GM19023 (cell line): ENCODE data around the gene TENM4.

Experiments
- ATAC-seq: cut with Tn5 transposase; IDR thresholded peaks from one replicate; pipeline ENCODE4 v1.9.1; 2021; ENCODE audit warnings: mild to moderate bottlenecking, moderate library complexity; ENCODE audit not compliant: unreplicated experiment

The TENM4 gene

GRCh38 chr11:79421820-79422219 lies 19.0 kb downstream of the TENM4 start:
- ATAC-seq, result no peak

- ATAC-seq, result no peak
These were observed 21.7 kb downstream of the TENM4 start for GRCh38 chr11:79419120-79419519.

- no peak for ATAC-seq
These were observed 22.6 kb downstream of the TENM4 start for GRCh38 chr11:79418241-79418640.

- ATAC-seq, result no peak
These were observed 23.5 kb downstream of the TENM4 start for GRCh38 chr11:79417069-79417920.

GRCh38 chr11:79415912-79416311 lies 24.9 kb downstream of the TENM4 start:
- ATAC-seq, result no peak

- ATAC-seq, result no peak
These were observed 25.4 kb downstream of the TENM4 start for GRCh38 chr11:79415411-79415810.

- no peak for ATAC-seq
These were observed 26.0 kb downstream of the TENM4 start for GRCh38 chr11:79414644-79415317.

- ATAC-seq, result no peak
These were observed 26.8 kb downstream of the TENM4 start for GRCh38 chr11:79414041-79414440.

GRCh38 chr11:79413268-79413667 lies 27.6 kb downstream of the TENM4 start:
- ATAC-seq, result no peak

GRCh38 chr11:79412761-79413160 lies 28.1 kb downstream of the TENM4 start:
- ATAC-seq, result no peak

- ATAC-seq, result no peak
These were observed 31.5 kb downstream of the TENM4 start for GRCh38 chr11:79409330-79409729.

- ATAC-seq, result peak; percentile 95
These were observed 34.5 kb downstream of the TENM4 start for GRCh38 chr11:79406376-79406775.

- ATAC-seq, result no peak
These were observed 36.0 kb downstream of the TENM4 start for GRCh38 chr11:79404806-79405205.

- no peak for ATAC-seq
These were observed 36.5 kb downstream of the TENM4 start for GRCh38 chr11:79404325-79404724.

GRCh38 chr11:79403839-79404238 lies 37.0 kb downstream of the TENM4 start:
- no peak for ATAC-seq

- ATAC-seq, result no peak
These were observed 37.9 kb downstream of the TENM4 start for GRCh38 chr11:79402912-79403311.

GRCh38 chr11:79400717-79401330 lies 40.0 kb downstream of the TENM4 start:
- peak; percentile 55 for ATAC-seq

- ATAC-seq, result no peak
These were observed 40.6 kb downstream of the TENM4 start for GRCh38 chr11:79400206-79400605.

- no peak for ATAC-seq
These were observed 43.6 kb downstream of the TENM4 start for GRCh38 chr11:79397252-79397651.

- ATAC-seq, result no peak
These were observed 44.2 kb downstream of the TENM4 start for GRCh38 chr11:79396674-79397073.

- ATAC-seq, result no peak
These were observed 44.8 kb downstream of the TENM4 start for GRCh38 chr11:79396001-79396400.
